ENCODE results near the gene NUP93. TPM values are rescaled to one million over a fixed set of nuclear protein-coding genes. Genes with fewer than 3 reads are reported as not detected.
"Not testable (repeated sequence)": the region's sequence is repeated elsewhere in the genome, so short reads cannot be mapped to it uniquely, and the experiment has no call there.

Gene NUP93
- polyA plus RNA-seq, 5 donors, result 60.7 to 67.2 (median 63.6) TPM

GRCh38 chr16:56708525-56709442, 21.1 kb upstream of the NUP93 start:
- no peak for DNase-seq

GRCh38 chr16:56709443-56710040, 20.4 kb upstream of the NUP93 start:
- no peak for DNase-seq

DNA sequence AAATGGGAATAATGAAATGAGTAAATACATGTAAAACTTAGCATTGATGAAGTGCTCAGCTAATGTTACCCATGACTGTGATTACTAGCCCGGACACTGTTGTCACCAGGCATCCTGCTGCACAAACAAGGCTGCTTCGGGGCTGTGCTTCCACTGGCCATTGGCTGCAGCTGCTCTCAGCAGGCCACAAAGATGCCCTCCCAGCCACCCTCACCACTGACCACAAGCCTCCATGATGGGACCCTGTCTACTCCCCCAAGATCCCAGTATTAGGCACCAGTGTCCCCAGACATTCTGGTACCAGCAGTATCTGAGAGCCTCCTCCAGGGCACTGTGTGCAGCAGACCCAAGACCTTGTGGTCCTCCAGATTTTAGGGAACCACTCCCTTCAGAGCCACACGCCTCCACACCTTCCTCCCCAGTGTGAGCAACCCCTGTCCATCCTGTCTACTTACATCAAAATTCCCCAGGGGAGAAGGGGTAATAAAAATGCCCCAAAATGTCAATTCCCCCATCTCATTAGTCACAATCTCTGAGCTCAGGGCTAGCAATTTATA, 19.7 kb upstream of the NUP93 start:
- DNase-seq, result no peak

DNA sequence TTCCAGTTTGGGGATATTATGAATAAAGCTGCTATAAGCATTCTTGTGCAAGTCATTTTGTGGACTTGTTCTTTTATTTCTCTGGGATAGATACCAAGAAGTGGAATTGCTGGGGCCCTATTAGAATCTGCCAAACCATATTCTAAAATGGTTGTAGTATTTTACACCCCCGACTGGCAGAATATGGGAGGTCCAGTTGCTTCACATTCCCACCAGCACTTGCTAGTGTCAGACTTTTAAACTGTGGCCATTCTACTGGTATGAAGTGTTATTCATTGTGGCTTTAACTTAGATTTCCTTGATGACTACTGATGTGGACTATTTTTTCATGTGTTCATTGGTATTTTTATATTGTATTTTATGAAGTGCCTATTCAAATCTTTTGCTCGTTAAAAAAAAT, 18.1 kb upstream of the NUP93 start:
- no peak for DNase-seq

- DNase-seq, result no peak
Measured at GRCh38 chr16:56713794-56714193, 16.1 kb upstream of the NUP93 start.

GRCh38 chr16:56715126-56715525, 14.8 kb upstream of the NUP93 start:
- no peak for DNase-seq

- no peak for DNase-seq
Measured at GRCh38 chr16:56716761-56717160, 13.2 kb upstream of the NUP93 start.

DNA sequence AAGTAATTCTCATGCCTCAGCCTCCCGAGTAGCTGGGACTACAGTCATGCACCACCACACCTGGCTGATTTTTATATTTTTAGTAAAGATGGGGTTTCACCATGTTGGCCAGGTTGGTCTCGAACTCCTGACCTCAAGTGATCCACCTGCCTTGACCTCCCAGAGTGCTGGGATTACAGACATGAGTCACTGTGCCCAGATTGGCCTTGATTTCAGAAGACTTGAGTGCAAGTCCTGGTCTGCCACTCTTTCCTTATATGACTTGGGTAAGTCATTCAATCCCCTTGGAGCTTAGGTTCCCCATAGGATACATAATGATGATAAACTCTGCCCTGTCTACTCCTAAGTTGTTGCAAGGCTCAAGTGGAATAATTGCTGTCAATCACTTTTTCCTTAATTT, 12.4 kb upstream of the NUP93 start:
- not testable (repeated sequence) for DNase-seq

DNA sequence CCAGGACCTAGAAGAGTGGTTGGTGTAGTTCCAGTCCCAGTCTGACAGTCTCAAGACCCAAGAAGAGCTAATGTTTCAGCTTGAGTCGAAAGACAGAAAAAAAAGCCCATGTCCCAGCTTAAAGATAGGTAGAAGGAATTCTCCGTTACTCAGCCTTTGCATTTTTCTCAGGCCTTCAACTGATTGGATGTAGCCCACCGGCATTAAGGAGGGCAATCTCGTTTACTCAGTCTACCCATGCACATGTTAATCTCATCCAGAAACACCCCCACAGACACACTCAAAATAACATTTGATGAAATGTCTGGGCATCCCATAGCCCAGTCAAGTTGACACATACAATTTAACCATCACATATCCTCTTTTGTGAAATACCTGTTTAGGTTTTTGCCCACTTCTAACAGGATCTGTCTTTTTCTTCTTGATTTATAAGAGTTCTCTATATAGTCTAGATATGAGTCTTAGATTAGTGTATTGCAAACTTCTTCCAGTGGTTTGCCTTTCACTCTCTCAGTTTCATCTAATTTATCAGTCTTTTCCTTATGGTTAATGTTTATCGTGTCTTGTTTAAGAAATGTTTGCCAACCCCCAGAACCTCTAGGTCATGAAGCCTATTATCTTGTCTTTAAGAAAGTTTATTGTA, 7.6 kb upstream of the NUP93 start:
- no peak for DNase-seq

GRCh38 chr16:56724191-56724590, 5.7 kb upstream of the NUP93 start:
- DNase-seq, result no peak

DNA sequence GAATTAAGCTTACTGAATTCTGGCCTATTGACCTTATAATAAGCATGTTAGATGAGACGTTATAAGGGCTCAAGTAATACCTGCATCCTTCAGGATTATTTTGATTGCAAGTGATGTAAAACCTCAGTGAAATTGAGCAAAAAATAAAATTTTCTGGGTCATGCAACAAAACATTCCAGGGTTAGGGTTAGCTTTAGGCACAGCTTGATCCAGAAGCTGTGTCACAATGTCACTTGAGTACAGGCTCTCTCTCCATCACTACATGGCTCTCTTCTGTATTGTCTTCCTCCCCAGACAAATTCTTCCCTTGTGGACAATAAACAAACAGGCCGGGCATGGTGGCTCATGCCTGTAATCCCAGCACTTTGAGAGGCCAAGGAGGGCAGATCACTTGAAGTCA, 3.6 kb upstream of the NUP93 start:
- no peak for DNase-seq

DNA sequence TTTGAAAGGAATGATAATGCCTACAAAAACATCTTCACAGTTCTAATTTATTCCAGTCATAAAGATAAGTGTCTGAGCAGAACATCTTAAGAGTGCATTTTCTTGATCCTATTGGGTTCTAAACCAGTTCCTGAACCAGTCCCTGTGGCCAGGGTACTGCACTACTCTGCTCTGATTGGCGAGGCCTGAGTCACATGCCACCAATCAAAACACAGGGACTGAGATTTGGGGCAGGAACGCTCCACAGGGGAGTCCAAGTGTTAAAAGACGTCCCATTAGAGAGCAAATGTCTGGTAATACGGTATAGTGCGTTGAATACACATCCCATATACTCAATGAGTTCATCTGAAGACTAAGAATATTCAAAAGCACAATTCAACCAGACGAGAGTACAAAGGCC, 3.0 kb upstream of the NUP93 start:
- no peak for DNase-seq

- DNase-seq, result no peak
Measured at GRCh38 chr16:56728027-56728426, 1.9 kb upstream of the NUP93 start.

GRCh38 chr16:56728980-56729734, 772 bp upstream of the NUP93 start:
- peak in 1 of 2 donors; percentile 18 for DNase-seq

- DNase-seq, result no peak
Measured at GRCh38 chr16:56732366-56732765, 2.4 kb downstream of the NUP93 start.

- no peak for DNase-seq
Measured at GRCh38 chr16:56732832-56733231, 2.9 kb downstream of the NUP93 start.

GRCh38 chr16:56734429-56734828, 4.5 kb downstream of the NUP93 start:
- no peak for DNase-seq

DNA sequence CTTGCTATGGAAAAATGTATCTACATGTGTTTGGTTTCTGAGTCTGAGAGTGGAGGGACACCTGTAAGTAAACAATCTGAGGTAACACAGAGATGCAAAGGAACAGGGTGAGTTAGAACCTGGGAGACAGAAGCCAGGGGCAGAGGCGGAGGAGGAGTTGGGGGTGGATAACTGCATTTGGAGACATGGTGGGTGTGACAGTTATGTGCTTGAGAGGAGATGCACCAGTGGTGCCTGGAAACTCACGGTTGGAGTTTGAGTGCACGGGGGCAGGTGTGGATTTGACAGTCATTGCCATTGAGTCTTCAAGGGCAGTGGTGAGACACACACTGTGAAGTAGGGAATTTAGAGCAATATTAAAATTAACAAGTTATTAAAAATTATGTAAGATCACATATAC, 6.5 kb downstream of the NUP93 start:
- no peak for DNase-seq

DNA sequence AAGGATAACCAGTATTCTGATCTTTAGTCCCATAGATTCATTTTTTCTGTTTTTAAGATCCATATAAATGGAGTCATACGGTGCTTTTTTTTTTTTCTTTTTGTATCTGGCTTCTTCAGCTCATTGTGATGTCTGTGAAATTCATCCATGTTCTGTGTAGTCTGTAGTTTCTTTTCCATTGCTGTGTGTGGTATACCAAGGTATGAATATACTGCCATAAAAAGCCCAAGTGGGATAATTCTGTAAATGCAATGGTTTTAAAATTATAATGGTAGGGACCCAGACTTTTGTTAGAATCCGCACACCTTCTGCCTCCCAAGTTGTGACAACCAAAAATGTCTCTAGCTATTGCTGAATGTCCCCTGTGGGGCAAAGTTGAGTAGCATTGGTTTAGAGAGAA, 7.6 kb downstream of the NUP93 start:
- no peak for DNase-seq

GRCh38 chr16:56738221-56738620, 8.3 kb downstream of the NUP93 start:
- DNase-seq, result no peak

DNA sequence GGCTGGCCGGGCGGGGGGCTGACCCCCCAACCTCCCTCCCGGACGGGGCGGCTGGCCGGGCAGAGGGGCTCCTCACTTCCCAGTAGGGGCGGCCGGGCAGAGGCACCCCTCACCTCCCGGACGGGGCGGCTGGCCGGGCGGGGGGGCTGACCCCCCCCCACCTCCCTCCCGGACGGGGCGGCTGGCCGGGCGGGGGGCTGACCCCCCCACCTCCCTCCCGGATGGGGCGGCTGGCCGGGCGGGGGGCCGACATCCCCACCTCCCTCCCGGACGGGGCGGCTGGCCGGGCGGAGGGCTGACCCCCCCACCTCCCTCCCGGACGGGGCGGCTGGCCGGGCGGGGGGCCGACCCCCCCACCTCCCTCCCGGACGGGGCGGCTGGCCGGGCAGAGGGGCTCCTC, 9.4 kb downstream of the NUP93 start:
- DNase-seq, result not testable (repeated sequence)

DNA sequence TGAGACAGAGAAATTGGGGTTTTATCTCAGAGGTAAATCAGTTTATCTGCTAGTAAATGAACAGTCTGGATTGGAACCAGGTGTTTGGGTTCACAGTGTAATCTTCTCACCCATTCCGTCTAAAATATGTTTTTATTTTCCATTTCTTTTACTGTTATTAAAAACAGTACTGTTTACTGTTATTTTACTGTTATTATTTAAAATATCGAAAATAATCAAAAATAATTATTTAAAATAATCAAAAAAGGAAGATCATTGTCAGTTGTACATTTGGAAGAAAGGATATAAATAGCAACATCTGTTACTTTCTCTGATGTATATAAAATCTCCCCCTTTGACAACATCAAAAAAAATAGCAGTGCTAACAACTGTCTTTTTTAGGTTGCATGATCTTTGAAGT, 11.5 kb downstream of the NUP93 start:
- DNase-seq, result no peak

All from right lung (tissue), 5 donors.